WTC11 (cell line): Measurements from ENCODE around the gene ARHGAP15.

ENCODE experiments used
- ELF4 ChIP-seq: sonication (generic); formaldehyde crosslinking; IDR thresholded peaks from 2 replicates; pipeline ENCODE4 v1.8.1; 2022; ENCODE audit warnings: low read depth, mild to moderate bottlenecking, moderate library complexity, missing genetic modification reagents
- FOXP4 ChIP-seq: sonication (generic); formaldehyde crosslinking; IDR thresholded peaks from 2 replicates; pipeline ENCODE4 v1.8.0; 2022; ENCODE audit warnings: mild to moderate bottlenecking, missing genetic modification reagents
- GABPB1 ChIP-seq: sonication (generic); formaldehyde crosslinking; IDR thresholded peaks from 2 replicates; pipeline ENCODE4 v1.8.1; 2023; ENCODE audit warnings: mild to moderate bottlenecking, missing genetic modification reagents
- TEAD4 ChIP-seq: sonication (generic); formaldehyde crosslinking; IDR thresholded peaks from 2 replicates; pipeline ENCODE4 v1.8.0; 2022; ENCODE audit warnings: mild to moderate bottlenecking, missing genetic modification reagents
- USF2 ChIP-seq: sonication (generic); formaldehyde crosslinking; IDR thresholded peaks from 2 replicates; pipeline ENCODE4 v1.8.1; 2023; ENCODE audit warnings: mild to moderate bottlenecking, missing genetic modification reagents, moderate library complexity
- ZNF138 ChIP-seq: sonication (generic); formaldehyde crosslinking; conservative IDR thresholded peaks from 2 replicates; pipeline ENCODE4 v1.8.1; 2022; ENCODE audit warnings: mild to moderate bottlenecking, moderate library complexity, missing genetic modification reagents
- TF ChIP-seq, protein P1 (sequence below): sonication (generic); formaldehyde crosslinking; conservative IDR thresholded peaks from 2 replicates; pipeline ENCODE4 v1.8.1; 2022; ENCODE audit warnings: mild to moderate bottlenecking, missing genetic modification reagents
- TF ChIP-seq, protein P2 (sequence below): fragments of 200-600 bp; IDR thresholded peaks from 2 replicates; pipeline ENCODE4 v1.8.0; 2022; ENCODE audit warnings: antibody characterized with exemption
- TF ChIP-seq, protein P3 (sequence below): sonication (generic); formaldehyde crosslinking; IDR thresholded peaks from 2 replicates; pipeline ENCODE4 v1.8.0; 2023; ENCODE audit warnings: missing genetic modification reagents, mild to moderate bottlenecking, borderline replicate concordance
- TF ChIP-seq, protein P4 (sequence below): sonication (generic); formaldehyde crosslinking; conservative IDR thresholded peaks from 2 replicates; pipeline ENCODE4 v1.8.1; 2023; ENCODE audit warnings: mild to moderate bottlenecking, low read depth, missing genetic modification reagents, moderate library complexity

- TF ChIP-seq ELF4 (CRISPR knock-in tag): no peak
- no peak for TF ChIP-seq ZNF138 (CRISPR knock-in tag)
- TF ChIP-seq, protein P1, sequence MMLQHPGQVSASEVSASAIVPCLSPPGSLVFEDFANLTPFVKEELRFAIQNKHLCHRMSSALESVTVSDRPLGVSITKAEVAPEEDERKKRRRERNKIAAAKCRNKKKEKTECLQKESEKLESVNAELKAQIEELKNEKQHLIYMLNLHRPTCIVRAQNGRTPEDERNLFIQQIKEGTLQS (CRISPR knock-in tag): no peak
- no peak for TF ChIP-seq FOXP4 (CRISPR knock-in tag)
- TF ChIP-seq, protein P2, sequence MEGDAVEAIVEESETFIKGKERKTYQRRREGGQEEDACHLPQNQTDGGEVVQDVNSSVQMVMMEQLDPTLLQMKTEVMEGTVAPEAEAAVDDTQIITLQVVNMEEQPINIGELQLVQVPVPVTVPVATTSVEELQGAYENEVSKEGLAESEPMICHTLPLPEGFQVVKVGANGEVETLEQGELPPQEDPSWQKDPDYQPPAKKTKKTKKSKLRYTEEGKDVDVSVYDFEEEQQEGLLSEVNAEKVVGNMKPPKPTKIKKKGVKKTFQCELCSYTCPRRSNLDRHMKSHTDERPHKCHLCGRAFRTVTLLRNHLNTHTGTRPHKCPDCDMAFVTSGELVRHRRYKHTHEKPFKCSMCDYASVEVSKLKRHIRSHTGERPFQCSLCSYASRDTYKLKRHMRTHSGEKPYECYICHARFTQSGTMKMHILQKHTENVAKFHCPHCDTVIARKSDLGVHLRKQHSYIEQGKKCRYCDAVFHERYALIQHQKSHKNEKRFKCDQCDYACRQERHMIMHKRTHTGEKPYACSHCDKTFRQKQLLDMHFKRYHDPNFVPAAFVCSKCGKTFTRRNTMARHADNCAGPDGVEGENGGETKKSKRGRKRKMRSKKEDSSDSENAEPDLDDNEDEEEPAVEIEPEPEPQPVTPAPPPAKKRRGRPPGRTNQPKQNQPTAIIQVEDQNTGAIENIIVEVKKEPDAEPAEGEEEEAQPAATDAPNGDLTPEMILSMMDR: no peak
- TF ChIP-seq TEAD4 (CRISPR knock-in tag): no peak
- TF ChIP-seq, protein P3, sequence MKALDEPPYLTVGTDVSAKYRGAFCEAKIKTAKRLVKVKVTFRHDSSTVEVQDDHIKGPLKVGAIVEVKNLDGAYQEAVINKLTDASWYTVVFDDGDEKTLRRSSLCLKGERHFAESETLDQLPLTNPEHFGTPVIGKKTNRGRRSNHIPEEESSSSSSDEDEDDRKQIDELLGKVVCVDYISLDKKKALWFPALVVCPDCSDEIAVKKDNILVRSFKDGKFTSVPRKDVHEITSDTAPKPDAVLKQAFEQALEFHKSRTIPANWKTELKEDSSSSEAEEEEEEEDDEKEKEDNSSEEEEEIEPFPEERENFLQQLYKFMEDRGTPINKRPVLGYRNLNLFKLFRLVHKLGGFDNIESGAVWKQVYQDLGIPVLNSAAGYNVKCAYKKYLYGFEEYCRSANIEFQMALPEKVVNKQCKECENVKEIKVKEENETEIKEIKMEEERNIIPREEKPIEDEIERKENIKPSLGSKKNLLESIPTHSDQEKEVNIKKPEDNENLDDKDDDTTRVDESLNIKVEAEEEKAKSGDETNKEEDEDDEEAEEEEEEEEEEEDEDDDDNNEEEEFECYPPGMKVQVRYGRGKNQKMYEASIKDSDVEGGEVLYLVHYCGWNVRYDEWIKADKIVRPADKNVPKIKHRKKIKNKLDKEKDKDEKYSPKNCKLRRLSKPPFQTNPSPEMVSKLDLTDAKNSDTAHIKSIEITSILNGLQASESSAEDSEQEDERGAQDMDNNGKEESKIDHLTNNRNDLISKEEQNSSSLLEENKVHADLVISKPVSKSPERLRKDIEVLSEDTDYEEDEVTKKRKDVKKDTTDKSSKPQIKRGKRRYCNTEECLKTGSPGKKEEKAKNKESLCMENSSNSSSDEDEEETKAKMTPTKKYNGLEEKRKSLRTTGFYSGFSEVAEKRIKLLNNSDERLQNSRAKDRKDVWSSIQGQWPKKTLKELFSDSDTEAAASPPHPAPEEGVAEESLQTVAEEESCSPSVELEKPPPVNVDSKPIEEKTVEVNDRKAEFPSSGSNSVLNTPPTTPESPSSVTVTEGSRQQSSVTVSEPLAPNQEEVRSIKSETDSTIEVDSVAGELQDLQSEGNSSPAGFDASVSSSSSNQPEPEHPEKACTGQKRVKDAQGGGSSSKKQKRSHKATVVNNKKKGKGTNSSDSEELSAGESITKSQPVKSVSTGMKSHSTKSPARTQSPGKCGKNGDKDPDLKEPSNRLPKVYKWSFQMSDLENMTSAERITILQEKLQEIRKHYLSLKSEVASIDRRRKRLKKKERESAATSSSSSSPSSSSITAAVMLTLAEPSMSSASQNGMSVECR (CRISPR knock-in tag): no peak
- TF ChIP-seq, protein P4, sequence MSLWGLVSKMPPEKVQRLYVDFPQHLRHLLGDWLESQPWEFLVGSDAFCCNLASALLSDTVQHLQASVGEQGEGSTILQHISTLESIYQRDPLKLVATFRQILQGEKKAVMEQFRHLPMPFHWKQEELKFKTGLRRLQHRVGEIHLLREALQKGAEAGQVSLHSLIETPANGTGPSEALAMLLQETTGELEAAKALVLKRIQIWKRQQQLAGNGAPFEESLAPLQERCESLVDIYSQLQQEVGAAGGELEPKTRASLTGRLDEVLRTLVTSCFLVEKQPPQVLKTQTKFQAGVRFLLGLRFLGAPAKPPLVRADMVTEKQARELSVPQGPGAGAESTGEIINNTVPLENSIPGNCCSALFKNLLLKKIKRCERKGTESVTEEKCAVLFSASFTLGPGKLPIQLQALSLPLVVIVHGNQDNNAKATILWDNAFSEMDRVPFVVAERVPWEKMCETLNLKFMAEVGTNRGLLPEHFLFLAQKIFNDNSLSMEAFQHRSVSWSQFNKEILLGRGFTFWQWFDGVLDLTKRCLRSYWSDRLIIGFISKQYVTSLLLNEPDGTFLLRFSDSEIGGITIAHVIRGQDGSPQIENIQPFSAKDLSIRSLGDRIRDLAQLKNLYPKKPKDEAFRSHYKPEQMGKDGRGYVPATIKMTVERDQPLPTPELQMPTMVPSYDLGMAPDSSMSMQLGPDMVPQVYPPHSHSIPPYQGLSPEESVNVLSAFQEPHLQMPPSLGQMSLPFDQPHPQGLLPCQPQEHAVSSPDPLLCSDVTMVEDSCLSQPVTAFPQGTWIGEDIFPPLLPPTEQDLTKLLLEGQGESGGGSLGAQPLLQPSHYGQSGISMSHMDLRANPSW: no peak
- no peak for TF ChIP-seq USF2 (CRISPR knock-in tag)
- TF ChIP-seq GABPB1: no peak
These were observed 605.3 kb downstream of the ARHGAP15 start for GRCh38 chr2:143734507-143734906.
